ENCODE measurements around the gene MANF.

Gene MANF

DNA sequence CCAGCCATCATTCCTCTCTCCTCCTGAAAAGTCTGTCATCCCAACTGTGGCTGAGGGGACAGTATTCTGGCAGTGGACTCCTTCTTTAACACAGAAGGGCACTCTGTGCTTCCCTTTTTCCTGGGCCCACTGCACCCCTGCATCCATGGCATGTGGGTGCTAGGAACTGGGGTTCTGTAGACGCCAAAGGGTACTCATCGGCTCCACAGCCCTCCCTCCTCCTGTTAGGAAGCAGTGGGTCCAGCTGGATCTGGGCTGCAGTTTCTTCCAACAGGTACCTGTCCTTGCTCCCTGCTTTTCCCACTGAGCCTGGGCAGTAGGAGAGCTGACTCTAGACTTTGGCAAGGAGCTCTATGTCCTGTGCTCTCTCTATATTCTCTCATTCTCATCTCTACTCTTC lies 6.4 kb upstream of the MANF start:
- TF ChIP-seq, protein P1, sequence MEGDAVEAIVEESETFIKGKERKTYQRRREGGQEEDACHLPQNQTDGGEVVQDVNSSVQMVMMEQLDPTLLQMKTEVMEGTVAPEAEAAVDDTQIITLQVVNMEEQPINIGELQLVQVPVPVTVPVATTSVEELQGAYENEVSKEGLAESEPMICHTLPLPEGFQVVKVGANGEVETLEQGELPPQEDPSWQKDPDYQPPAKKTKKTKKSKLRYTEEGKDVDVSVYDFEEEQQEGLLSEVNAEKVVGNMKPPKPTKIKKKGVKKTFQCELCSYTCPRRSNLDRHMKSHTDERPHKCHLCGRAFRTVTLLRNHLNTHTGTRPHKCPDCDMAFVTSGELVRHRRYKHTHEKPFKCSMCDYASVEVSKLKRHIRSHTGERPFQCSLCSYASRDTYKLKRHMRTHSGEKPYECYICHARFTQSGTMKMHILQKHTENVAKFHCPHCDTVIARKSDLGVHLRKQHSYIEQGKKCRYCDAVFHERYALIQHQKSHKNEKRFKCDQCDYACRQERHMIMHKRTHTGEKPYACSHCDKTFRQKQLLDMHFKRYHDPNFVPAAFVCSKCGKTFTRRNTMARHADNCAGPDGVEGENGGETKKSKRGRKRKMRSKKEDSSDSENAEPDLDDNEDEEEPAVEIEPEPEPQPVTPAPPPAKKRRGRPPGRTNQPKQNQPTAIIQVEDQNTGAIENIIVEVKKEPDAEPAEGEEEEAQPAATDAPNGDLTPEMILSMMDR (IDR thresholded peaks at IDR 0.05; ENCODE audit: low read depth, low read length, missing control alignments), result no peak

DNA sequence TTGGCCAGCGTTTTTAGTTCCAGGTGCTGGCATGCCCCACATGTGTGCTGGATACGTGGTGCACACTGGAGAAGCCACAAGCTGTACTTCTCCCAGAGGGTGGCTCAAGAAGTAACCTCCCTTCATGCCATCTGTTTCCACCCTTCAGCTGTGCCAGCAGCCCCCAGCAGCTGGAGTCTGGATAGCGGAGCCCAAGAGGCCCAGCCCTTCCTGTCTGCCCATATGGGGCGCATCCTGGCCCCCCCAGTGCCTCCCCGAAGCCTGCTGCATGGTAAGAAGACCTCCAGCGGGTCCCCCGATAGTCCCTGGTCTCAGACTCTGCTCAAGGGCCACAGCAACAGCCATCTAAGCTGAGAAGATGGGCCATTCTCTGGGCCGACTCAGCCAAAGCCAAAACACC lies 5.8 kb upstream of the MANF start:
- no peak for DNase-seq (ENCODE audit: low read depth)
- no peak overlapping the region for H3K4me3 ChIP-seq (ENCODE audit: low read depth, low read length)
- TF ChIP-seq, protein P1 (IDR thresholded peaks at IDR 0.05; ENCODE audit: low read depth, low read length, missing control alignments), result no peak

More for the DNA sequence above, 6.4 kb upstream of the MANF start:
- no peak for DNase-seq (ENCODE audit: low read depth)
- H3K4me3 ChIP-seq (ENCODE audit: low read depth, low read length), result no peak overlapping the region

DNA sequence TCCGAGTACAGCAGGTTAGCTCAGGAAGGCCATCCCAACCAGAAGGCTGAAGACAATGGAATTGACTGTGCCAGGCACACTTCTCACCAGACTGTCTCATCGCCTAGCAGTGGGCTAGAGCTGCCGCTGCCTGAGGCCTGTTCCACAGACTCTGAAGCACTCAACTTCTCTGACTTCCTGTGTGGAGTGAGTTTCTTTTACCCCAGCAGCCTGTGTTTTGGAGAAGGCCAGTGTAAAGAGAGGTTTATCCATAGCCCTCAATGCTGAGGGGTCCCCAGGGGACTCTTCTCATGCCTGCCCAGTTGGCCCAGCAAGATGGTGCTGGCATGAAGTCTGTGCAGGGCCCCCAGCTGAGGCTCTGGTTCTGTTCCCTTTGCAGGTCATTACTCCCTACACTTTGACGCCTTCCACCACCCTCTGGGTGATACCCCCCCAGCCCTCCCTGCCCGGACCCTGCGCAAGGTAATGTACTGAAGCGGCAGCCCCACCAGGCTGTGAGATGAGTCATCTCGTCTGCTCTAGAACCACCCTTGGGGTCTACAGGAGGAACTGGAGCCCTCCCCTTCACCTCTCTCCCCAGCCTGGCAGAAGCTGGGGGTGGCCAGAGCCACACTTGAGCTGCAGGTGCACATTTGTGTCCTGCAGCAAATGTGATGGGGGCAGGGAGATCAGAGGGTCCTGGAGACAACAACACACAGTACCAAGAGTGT lies 5.2 kb upstream of the MANF start:
- no peak overlapping the region for H3K4me3 ChIP-seq (ENCODE audit: low read depth, low read length)
- TF ChIP-seq, protein P1 (IDR thresholded peaks at IDR 0.05; ENCODE audit: low read depth, low read length, missing control alignments), result no peak
- no peak for DNase-seq (ENCODE audit: low read depth)

DNA sequence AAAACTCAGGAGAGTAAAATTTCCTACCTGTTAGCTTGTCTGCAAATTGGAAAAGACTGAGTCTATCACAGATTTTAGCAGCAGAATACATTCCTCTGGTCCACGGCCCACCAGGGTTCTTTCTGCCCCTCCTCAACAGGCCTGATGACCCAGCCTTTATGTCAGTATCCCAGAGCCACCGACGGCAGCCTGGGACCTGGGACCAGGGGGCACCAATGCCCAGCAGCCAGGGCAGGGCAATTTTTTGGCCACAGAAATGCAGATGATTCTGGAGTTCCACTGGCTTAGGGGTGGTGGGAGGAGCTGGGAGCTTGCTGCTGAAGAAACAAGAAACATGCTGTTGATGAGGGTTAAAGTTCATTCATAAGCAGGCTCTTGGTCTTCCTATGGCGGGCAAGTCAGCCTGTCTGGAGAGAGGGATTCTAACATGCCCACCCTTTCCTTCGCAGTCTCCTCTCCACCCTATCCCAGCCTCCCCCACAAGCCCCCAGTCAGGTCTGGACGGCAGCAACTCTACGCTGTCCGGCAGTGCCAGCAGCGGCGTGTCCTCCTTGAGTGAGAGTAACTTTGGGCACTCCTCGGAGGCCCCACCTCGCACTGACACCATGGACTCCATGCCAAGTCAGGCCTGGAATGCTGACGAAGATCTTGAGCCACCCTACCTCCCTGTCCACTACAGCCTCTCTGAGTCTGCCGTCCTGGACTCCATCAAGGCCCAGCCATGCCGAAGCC lies 4.3 kb upstream of the MANF start:
- DNase-seq (ENCODE audit: low read depth), result no peak
- TF ChIP-seq, protein P1 (IDR thresholded peaks at IDR 0.05; ENCODE audit: low read depth, low read length, missing control alignments), result no peak
- no peak overlapping the region for H3K4me3 ChIP-seq (ENCODE audit: low read depth, low read length)

DNA sequence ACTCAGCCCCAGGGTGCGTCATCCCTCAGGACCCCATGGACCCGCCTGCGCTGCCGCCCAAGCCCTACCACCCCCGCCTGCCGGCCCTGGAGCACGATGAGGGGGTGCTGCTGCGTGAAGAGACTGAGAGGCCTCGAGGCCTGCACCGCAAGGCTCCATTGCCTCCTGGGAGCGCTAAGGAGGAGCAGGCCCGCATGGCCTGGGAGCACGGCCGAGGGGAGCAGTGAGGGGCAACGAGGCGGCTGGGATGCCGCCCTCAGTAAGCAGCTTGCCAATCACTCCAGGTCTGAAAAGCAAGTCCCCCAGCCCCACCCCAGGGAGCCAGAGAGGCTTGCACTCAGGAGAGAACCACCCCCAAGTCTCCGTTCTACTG lies 3.8 kb upstream of the MANF start:
- H3K4me3 ChIP-seq (ENCODE audit: low read depth, low read length), result no peak overlapping the region
- TF ChIP-seq, protein P1 (IDR thresholded peaks at IDR 0.05; ENCODE audit: low read depth, low read length, missing control alignments), result no peak
- DNase-seq (ENCODE audit: low read depth), result no peak

DNA sequence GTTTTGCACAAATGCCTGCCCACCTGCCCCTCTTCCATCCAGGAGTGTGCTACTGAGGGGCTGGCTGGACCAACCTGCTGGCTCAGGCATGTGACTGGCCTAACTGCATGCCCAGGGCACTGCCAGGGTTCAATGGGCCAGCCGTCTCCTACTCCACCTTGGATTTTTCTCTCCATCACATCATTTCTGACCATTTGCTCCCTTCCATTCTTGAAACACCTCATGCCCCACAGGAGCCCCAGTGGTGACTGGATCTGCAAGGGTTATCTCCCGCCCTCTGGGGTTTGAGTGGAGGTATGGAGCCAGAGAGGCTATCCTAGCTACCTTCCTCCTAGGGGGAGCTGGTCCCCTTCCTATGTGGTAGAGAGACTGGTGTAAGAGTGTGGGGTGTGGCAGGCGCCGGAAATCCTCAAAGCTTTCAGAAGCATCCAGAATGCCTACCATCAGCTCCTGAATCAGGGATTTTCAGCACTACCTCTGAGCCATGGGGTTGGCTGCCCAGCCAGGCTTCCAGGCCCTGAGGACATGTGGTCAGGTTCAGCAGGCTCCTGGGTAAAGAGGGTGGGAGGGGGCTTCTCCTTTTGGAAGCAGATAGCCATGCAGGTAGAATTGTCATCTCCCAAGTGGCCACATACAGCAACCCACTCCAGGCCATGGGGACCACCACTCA lies 2.9 kb upstream of the MANF start:
- TF ChIP-seq, protein P1 (IDR thresholded peaks at IDR 0.05; ENCODE audit: low read depth, low read length, missing control alignments), result no peak
- DNase-seq (ENCODE audit: low read depth), result no peak
- H3K4me3 ChIP-seq (ENCODE audit: low read depth, low read length), result no peak overlapping the region
